Brain microvascular endothelial cell (primary cell): ENCODE results near the gene HDDC2.

Experiments used
- DNase-seq: peaks from one replicate; pipeline ENCODE4 v3.0.0-alpha.2; 2020
- H3K27ac ChIP-seq: fragments of 250-450 bp; sonication (Bioruptor Pico); 2 replicates; pipeline ENCODE4 v1.5.1; 2020; ENCODE audit warnings: mild to moderate bottlenecking, moderate library complexity
- H3K27me3 ChIP-seq: fragments of 250-450 bp; sonication (Bioruptor Pico); replicated peaks from 2 replicates; pipeline ENCODE4 v1.5.1; 2020; ENCODE audit warnings: mild to moderate bottlenecking
- H3K36me3 ChIP-seq: fragments of 250-450 bp; sonication (Bioruptor Pico); replicated peaks from 2 replicates; pipeline ENCODE4 v1.5.1; 2020; ENCODE audit warnings: mild to moderate bottlenecking
- H3K4me3 ChIP-seq: 2 replicates; pipeline ENCODE4 v1.5.1; 2011; ENCODE audit warnings: low read depth, mild to moderate bottlenecking, control low read depth, low read length, moderate library complexity
- in situ Hi-C: cut with HindIII; loops from 2 replicates; pipeline ENCODE4 v1.10.0; 2017; ENCODE audit warnings: low sequenced_read_pairs, low pct_ligation_motif_present
- TF ChIP-seq, protein P1 (sequence below): IDR thresholded peaks from 2 replicates; pipeline ENCODE4 v1.5.1; 2011; ENCODE audit warnings: low read depth, mild to moderate bottlenecking, moderate library complexity, low read length, control low read depth, inconsistent platforms; ENCODE audit errors: missing control alignments

Gene HDDC2

GRCh38 chr6:125271486-125272159 lies 30.1 kb downstream of the HDDC2 start:
- in situ Hi-C loops: no loop called here
- H3K4me3 ChIP-seq: no peak overlapping the region
- H3K27ac ChIP-seq: no peak overlapping the region
- DNase-seq: no peak
- no peaks in the 10 kb centered on the region for H3K27me3 ChIP-seq
- TF ChIP-seq, protein P1, sequence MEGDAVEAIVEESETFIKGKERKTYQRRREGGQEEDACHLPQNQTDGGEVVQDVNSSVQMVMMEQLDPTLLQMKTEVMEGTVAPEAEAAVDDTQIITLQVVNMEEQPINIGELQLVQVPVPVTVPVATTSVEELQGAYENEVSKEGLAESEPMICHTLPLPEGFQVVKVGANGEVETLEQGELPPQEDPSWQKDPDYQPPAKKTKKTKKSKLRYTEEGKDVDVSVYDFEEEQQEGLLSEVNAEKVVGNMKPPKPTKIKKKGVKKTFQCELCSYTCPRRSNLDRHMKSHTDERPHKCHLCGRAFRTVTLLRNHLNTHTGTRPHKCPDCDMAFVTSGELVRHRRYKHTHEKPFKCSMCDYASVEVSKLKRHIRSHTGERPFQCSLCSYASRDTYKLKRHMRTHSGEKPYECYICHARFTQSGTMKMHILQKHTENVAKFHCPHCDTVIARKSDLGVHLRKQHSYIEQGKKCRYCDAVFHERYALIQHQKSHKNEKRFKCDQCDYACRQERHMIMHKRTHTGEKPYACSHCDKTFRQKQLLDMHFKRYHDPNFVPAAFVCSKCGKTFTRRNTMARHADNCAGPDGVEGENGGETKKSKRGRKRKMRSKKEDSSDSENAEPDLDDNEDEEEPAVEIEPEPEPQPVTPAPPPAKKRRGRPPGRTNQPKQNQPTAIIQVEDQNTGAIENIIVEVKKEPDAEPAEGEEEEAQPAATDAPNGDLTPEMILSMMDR: no peak
- peaks cover 13% of the 10 kb centered on the region for H3K36me3 ChIP-seq

- TF ChIP-seq, protein P1: no peak
- Histone ChIP-seq H3K27me3 (no peaks in the 10 kb centered on the region), H3K4me3 (no peak overlapping the region), H3K27ac (no peak overlapping the region), H3K36me3 (peaks cover 12% of the 10 kb centered on the region)
- in situ Hi-C loops: no loop called here
- no peak for DNase-seq
Measured at GRCh38 chr6:125270380-125270779, 31.4 kb downstream of the HDDC2 start.

DNA sequence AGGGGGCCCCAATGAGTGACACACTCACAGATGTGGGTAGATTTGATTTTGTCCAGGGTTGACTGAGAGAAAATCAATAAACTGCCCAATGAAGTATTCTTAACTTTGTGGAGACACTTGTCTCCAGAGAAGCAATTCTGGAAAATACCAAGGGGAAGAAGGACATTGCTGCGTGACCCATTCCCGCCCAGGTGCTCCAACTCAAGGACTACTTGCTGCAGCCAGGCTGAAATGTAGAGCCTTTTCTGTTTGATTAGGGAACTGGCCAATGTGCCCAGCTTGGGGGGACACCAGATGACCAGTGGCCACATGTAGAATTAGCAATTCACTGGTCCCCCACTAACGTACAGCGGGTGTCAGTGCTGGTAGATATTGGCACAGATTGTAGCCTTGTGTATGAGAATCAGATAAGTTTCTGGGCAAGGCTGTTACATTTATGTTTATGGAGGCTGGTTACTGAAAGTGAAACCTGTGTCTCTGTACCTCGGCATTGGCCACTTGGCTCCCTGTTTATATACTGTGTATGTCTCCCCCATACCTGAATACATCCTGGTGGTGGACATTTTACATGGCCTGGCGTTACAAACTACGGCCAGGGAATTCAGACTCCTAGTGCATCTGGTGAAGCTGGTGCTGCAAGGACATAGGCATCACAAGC lies 32.3 kb downstream of the HDDC2 start:
- TF ChIP-seq, protein P1: no peak
- Histone ChIP-seq H3K27me3 (no peaks in the 10 kb centered on the region), H3K27ac (no peak overlapping the region), H3K36me3 (peaks cover 12% of the 10 kb centered on the region), H3K4me3 (no peak overlapping the region)
- in situ Hi-C loops: no loop called here
- no peak for DNase-seq

DNA sequence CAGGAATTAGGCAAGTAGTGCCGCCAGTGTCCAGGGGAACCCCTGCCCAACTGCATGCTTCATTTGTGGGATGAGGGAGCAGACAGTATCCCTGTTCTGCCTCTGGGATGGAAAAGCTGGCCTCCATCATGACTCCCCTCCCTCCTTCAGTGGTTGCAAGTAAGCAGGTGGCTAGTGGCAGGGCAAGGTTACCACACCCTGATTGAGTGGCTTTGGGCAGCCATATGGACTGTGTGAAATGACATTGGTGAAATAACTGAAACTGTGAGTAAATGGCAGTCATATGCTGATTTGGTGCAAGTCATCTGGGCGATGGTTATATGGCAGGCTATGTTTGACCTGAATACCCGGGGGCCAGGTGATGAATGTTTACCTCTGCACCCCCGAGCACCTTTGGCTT lies 33.0 kb downstream of the HDDC2 start:
- H3K36me3 ChIP-seq: peaks cover 12% of the 10 kb centered on the region
- TF ChIP-seq, protein P1: no peak
- DNase-seq: no peak
- no peak overlapping the region for H3K4me3 ChIP-seq
- in situ Hi-C loops: no loop called here
- H3K27ac ChIP-seq: no peak overlapping the region
- no peaks in the 10 kb centered on the region for H3K27me3 ChIP-seq

- Histone ChIP-seq H3K4me3 (no peak overlapping the region), H3K36me3 (peaks cover 8% of the 10 kb centered on the region), H3K27ac (no peak overlapping the region), H3K27me3 (no peaks in the 10 kb centered on the region)
- in situ Hi-C loops: no loop called here
- TF ChIP-seq, protein P1: no peak
- no peak for DNase-seq
Measured at GRCh38 chr6:125267806-125268523, 33.8 kb downstream of the HDDC2 start.
